SK-N-SH (cell line): ENCODE results near the gene N4BP3. TPM values are rescaled to one million over a fixed set of nuclear protein-coding genes. Genes with fewer than 3 reads are reported as not detected.

ENCODE experiments used
- CTCF ChIA-PET: fragments of 300-600, 350-600 bp; formaldehyde crosslinking; extraction: SDS; loops from one replicate; lab custom pipeline; 2021; lab: Yijun Ruan, JAX
- POLR2A ChIA-PET: fragments of 350-600 bp; sonication (Branson Sonifier 250); formaldehyde crosslinking; extraction: SDS; loops from one replicate; lab custom pipeline; 2020; ENCODE audit warnings: antibody characterized with exemption, inconsistent platforms; lab: Yijun Ruan, JAX
- DNase-seq: peaks from one replicate; pipeline ENCODE4 v3.0.0; 2012
- H2AFZ ChIP-seq: fragments of 200-600 bp; sonication (generic); 2 replicates; pipeline ENCODE4 v1.8.1; 2016; ENCODE audit warnings: antibody characterized with exemption, mild to moderate bottlenecking, low read depth
- H3F3A ChIP-seq: fragments of 200-600 bp; sonication (generic); replicated peaks from 2 replicates; pipeline ENCODE3; 2016; ENCODE audit warnings: antibody characterized with exemption, mild to moderate bottlenecking; ENCODE audit not compliant: insufficient read depth
- H3K27ac ChIP-seq, 2 experiments: fragments of 200-500 bp in 1 of 2; fragments of 200-600 bp in 1 of 2; sonication (Bioruptor generic) in 1 of 2; sonication (generic), shearing (Covaris generic) in 1 of 2; 2 replicates each; pipeline versions ENCODE4 v1.5.1 to v1.6.1; 2014 to 2016; ENCODE audit warnings: low read depth in 2 of 2, inconsistent platforms in 1 of 2, low read length in 1 of 2, mild to moderate bottlenecking in 1 of 2, mixed read lengths in 1 of 2
- H3K27me3 ChIP-seq: fragments of 200-600 bp; sonication (generic), shearing (Covaris generic); 2 replicates; pipeline ENCODE4 v1.6.1; 2016; ENCODE audit warnings: mixed run types; ENCODE audit not compliant: insufficient read depth
- H3K36me3 ChIP-seq, 2 experiments: fragments of 200-500 bp in 1 of 2; fragments of 200-600 bp in 1 of 2; sonication (Bioruptor generic) in 1 of 2; sonication (generic) in 1 of 2; replicated peaks in 1 of 2; 2 replicates each; pipeline versions ENCODE3 to v1.5.1; 2014 to 2016; ENCODE audit warnings: low read length in 1 of 2, mild to moderate bottlenecking in 1 of 2; ENCODE audit not compliant: insufficient read depth in 2 of 2, control insufficient read depth in 1 of 2
- H3K4me1 ChIP-seq, 2 experiments: fragments of 200-500 bp in 1 of 2; fragments of 200-600 bp in 1 of 2; sonication (Bioruptor generic) in 1 of 2; sonication (generic), shearing (Covaris generic) in 1 of 2; 2 replicates each; pipeline versions ENCODE4 v1.5.1 to v1.6.1; 2014 to 2016; ENCODE audit warnings: low read depth in 1 of 2, low read length in 1 of 2, mixed run types in 1 of 2; ENCODE audit not compliant: insufficient read depth in 2 of 2, control insufficient read depth in 1 of 2
- H3K4me2 ChIP-seq: fragments of 200-600 bp; sonication (generic), shearing (Covaris generic); 2 replicates; pipeline ENCODE4 v1.6.1; 2017; ENCODE audit warnings: mixed run types
- H3K4me3 ChIP-seq, 2 experiments: fragments of 200-500 bp in 1 of 2; fragments of 200-600 bp in 1 of 2; sonication (Bioruptor generic) in 1 of 2; sonication (generic), shearing (Covaris generic) in 1 of 2; 2 replicates each; pipeline versions ENCODE4 v1.5.1 to v1.8.1; 2014 to 2016; ENCODE audit warnings: low read depth in 2 of 2, inconsistent platforms in 1 of 2, low read length in 1 of 2, mild to moderate bottlenecking in 1 of 2, mixed read lengths in 1 of 2, moderate library complexity in 1 of 2
- H3K79me2 ChIP-seq: fragments of 200-600 bp; sonication (generic); 2 replicates; pipeline ENCODE4 v1.8.1; 2017; ENCODE audit warnings: mild to moderate bottlenecking; ENCODE audit not compliant: insufficient read depth
- H3K9ac ChIP-seq: fragments of 200-600 bp; sonication (generic); 2 replicates; pipeline ENCODE4 v1.6.1; 2017; ENCODE audit warnings: mixed run types
- H3K9me2 ChIP-seq: fragments of 200-600 bp; sonication (generic); 2 replicates; pipeline ENCODE4 v1.6.1; 2017; ENCODE audit warnings: mixed run types
- H3K9me3 ChIP-seq: fragments of 200-600 bp; sonication (generic); 2 replicates; pipeline ENCODE4 v1.6.1; 2017; ENCODE audit warnings: mixed run types, mild to moderate bottlenecking, moderate library complexity
- H4K20me1 ChIP-seq: fragments of 200-600 bp; sonication (generic); 2 replicates; pipeline ENCODE4 v1.6.1; 2017; ENCODE audit warnings: mild to moderate bottlenecking, mixed run types; ENCODE audit not compliant: insufficient read depth
- CTCF ChIP-seq: fragments of 200-600 bp; sonication (generic); IDR thresholded peaks from 2 replicates; pipeline ENCODE4 v1.6.1; 2017; ENCODE audit warnings: antibody characterized with exemption, mild to moderate bottlenecking, moderate library complexity
- EP300 ChIP-seq, 2 experiments: IDR thresholded peaks; 2 replicates each; pipeline versions ENCODE4 v1.4.0 to v1.6.1; 2012; ENCODE audit warnings: borderline replicate concordance in 1 of 2, low read depth in 1 of 2, low read length in 1 of 2
- FOSL2 ChIP-seq: IDR thresholded peaks from 2 replicates; pipeline ENCODE4 v1.4.0; 2012; ENCODE audit warnings: low read depth, mild to moderate bottlenecking, moderate library complexity, borderline replicate concordance
- FOXJ3 ChIP-seq: sonication (generic); formaldehyde crosslinking; IDR thresholded peaks from 2 replicates; pipeline ENCODE4 v1.5.1; 2020; ENCODE audit warnings: mild to moderate bottlenecking, missing genetic modification reagents
- FOXM1 ChIP-seq: IDR thresholded peaks from 2 replicates; pipeline ENCODE4 v1.4.0; 2012; ENCODE audit warnings: low read depth, mild to moderate bottlenecking
- GATA2 ChIP-seq: sonication (generic); formaldehyde crosslinking; IDR thresholded peaks from 2 replicates; pipeline ENCODE4 v1.5.0; 2020; ENCODE audit warnings: mild to moderate bottlenecking, missing genetic modification reagents
- JUND ChIP-seq: IDR thresholded peaks from 2 replicates; pipeline ENCODE4 v1.4.0; 2012
- MEF2A ChIP-seq: IDR thresholded peaks from 2 replicates; pipeline ENCODE4 v1.4.0; 2012; ENCODE audit warnings: low read depth, borderline replicate concordance
- POLR2AphosphoS5 ChIP-seq: IDR thresholded peaks from 2 replicates; pipeline ENCODE4 v1.6.1; 2012; ENCODE audit warnings: low read depth, low read length
- RAD21 ChIP-seq: IDR thresholded peaks from 2 replicates; pipeline ENCODE4 v1.6.1; 2012; ENCODE audit warnings: mild to moderate bottlenecking, low read length
- RCOR1 ChIP-seq: fragments of 150-350 bp; IDR thresholded peaks from 2 replicates; pipeline ENCODE4 v1.6.1; 2017; ENCODE audit warnings: antibody characterized with exemption, low read length
- REST ChIP-seq: IDR thresholded peaks from 2 replicates; pipeline ENCODE4 v1.6.1; 2012; ENCODE audit warnings: mild to moderate bottlenecking, low read depth, low read length, moderate library complexity
- RFX5 ChIP-seq: IDR thresholded peaks from 2 replicates; pipeline ENCODE4 v1.6.1; 2012; ENCODE audit warnings: mild to moderate bottlenecking, improper control_type of control experiment, low read length
- SIN3A ChIP-seq: IDR thresholded peaks from 2 replicates; pipeline ENCODE4 v1.6.1; 2012; ENCODE audit warnings: low read depth, mild to moderate bottlenecking, low read length, moderate library complexity, borderline replicate concordance
- SMC3 ChIP-seq: IDR thresholded peaks from 2 replicates; pipeline ENCODE4 v1.6.1; 2012; ENCODE audit warnings: low read depth, low read length, improper control_type of control experiment
- TAF1 ChIP-seq: IDR thresholded peaks from 2 replicates; pipeline ENCODE4 v1.6.1; 2012; ENCODE audit warnings: low read depth, mild to moderate bottlenecking, low read length, moderate library complexity, borderline replicate concordance
- TEAD4 ChIP-seq: IDR thresholded peaks from 2 replicates; pipeline ENCODE4 v1.4.0; 2012; ENCODE audit warnings: mild to moderate bottlenecking, borderline replicate concordance; ENCODE audit not compliant: insufficient read depth
- USF1 ChIP-seq: IDR thresholded peaks from 2 replicates; pipeline ENCODE4 v1.4.0; 2012; ENCODE audit warnings: low read depth, borderline replicate concordance
- YY1 ChIP-seq: IDR thresholded peaks from 2 replicates; pipeline ENCODE4 v1.4.0; 2012; ENCODE audit warnings: low read depth, mild to moderate bottlenecking
- ZBTB33 ChIP-seq: IDR thresholded peaks from 2 replicates; pipeline ENCODE4 v1.4.0; 2012; ENCODE audit warnings: low read depth, borderline replicate concordance
- WGBS: methylation state at CpG from one replicate; pipeline ENCODE4 v1.1.6; 2017; ENCODE audit warnings: low lambda C conversion rate; 5-methylcytosine and 5-hydroxymethylcytosine counted together
- polyA plus RNA-seq, 3 experiments: library from polyadenylated mRNA; depleted of rRNA; stranded (reverse); fragments of >200 nt; gene quantifications; 2 replicates each; pipeline ENCODE4 v1.2.3, GENCODE V29; 2012

Gene N4BP3
- polyA plus RNA-seq, 1 of the 3 experiments (the other 2 are of a cell fraction) = 0.28 TPM

GRCh38 chr5:178113841-178114324 is 551 bp downstream of the N4BP3 start:
- Histone ChIP-seq H3K9me2 (no peaks in the 10 kb centered on the region), H3K36me3 (no peaks in the 10 kb centered on the region), H3K4me3 (peak overlapping the region; percentile 12 to 44; a peak in 2 of 4 replicates), H3K4me2 (peak overlapping the region; percentile 62; the same call in 1 of the 2 replicates), H3K9ac (no peak overlapping the region), H3K27me3 (no peaks in the 10 kb centered on the region; the same call in 1 of the 2 replicates), H2AFZ (peak overlapping the region; percentile 56; the same call in 1 of the 2 replicates), H3K27ac (no peak overlapping the region), H3F3A (no peaks in the 10 kb centered on the region), H3K9me3 (no peaks in the 10 kb centered on the region), H4K20me1 (no peaks in the 10 kb centered on the region), H3K79me2 (no peaks in the 10 kb centered on the region), H3K4me1 (peaks cover 0 to 19% of the 10 kb centered on the region in 2 experiments; a peak in 1 of 4 replicates)
- TF ChIP-seq EP300 (IDR thresholded peaks at IDR 0.05; ENCODE audit: borderline replicate concordance in 1 of 2, low read depth in 1 of 2, low read length in 1 of 2) (no peak), TAF1 (no peak), RAD21 (no peak), JUND (no peak), YY1 (no peak), CTCF (no peak), FOSL2 (no peak), RFX5 (no peak), SMC3 (no peak), MEF2A (no peak), GATA2 (CRISPR knock-in tag) (no peak), USF1 (no peak), RCOR1 (no peak), FOXJ3 (CRISPR knock-in tag) (no peak), FOXM1 (no peak), SIN3A (no peak), POLR2AphosphoS5 (no peak), TEAD4 (no peak), REST (no peak), ZBTB33 (no peak)
- peak; percentile 49 for DNase-seq
- POLR2A ChIA-PET = interaction anchor here (0.9 kb wide), 1 partner anchor 17 kb away, joined by 3 read pairs; the partner anchor contains the start of gene RMND5B
- 26% methylated on average over 4 of the region's 41 CpGs for WGBS
- CTCF ChIA-PET = interaction anchor here (0.9 to 5.5 kb wide), 5 partner anchors 9 to 49 kb away, joined by 3 to 21 read pairs (median 4); no protein-coding TSS in a partner anchor
